A549 (cell line): ENCODE measurements around the gene CDKN2A.

Experiments
- CEBPB ChIP-seq, 2 experiments: fragments of >200 bp in 1 of 2; sonication (Bioruptor Twin) in 1 of 2; formaldehyde crosslinking in 1 of 2; IDR thresholded peaks; 2 replicates each; pipeline ENCODE4 v1.6.1; 2012 to 2016
- CTCF ChIP-seq: fragments of >200 bp; sonication (Bioruptor Twin); formaldehyde crosslinking; IDR thresholded peaks from 3 replicates; pipeline ENCODE4 v1.5.1; 2016
- EHMT2 ChIP-seq: fragments of 200-600 bp; sonication (generic); IDR thresholded peaks from 2 replicates; pipeline ENCODE4 v1.6.1; 2016; ENCODE audit warnings: antibody characterized with exemption, low read depth, mild to moderate bottlenecking, moderate library complexity
- EP300 ChIP-seq, 2 experiments: fragments of >200 bp; sonication (Bioruptor Twin); formaldehyde crosslinking; IDR thresholded peaks; 2 replicates in 1 of 2; 3 replicates in 1 of 2; pipeline ENCODE4 v1.6.1; 2016 to 2017
- JUN ChIP-seq, 2 experiments: fragments of >200 bp; sonication (Bioruptor Twin); formaldehyde crosslinking; IDR thresholded peaks; 2 replicates in 1 of 2; 3 replicates in 1 of 2; pipeline ENCODE4 v1.6.1; 2016 to 2017
- POLR2A ChIP-seq: IDR thresholded peaks from 2 replicates; pipeline ENCODE4 v1.6.1; 2012; ENCODE audit warnings: mild to moderate bottlenecking, low read length
- RAD21 ChIP-seq, 2 experiments: fragments of >200 bp in 1 of 2; sonication (Bioruptor Twin) in 1 of 2; formaldehyde crosslinking in 1 of 2; IDR thresholded peaks in 1 of 2; conservative IDR thresholded peaks in 1 of 2; 2 replicates in 1 of 2; 3 replicates in 1 of 2; pipeline ENCODE4 v1.6.1; 2012 to 2018; ENCODE audit warnings: inconsistent platforms in 1 of 2
- RARB ChIP-seq: fragments of 250-450 bp; sonication (Bioruptor Pico); IDR thresholded peaks from 2 replicates; pipeline ENCODE4 v1.8.0; 2021; ENCODE audit warnings: mild to moderate bottlenecking, moderate library complexity
- SREBF2 ChIP-seq: fragments of 450-650 bp; IDR thresholded peaks from 2 replicates; pipeline ENCODE4 v1.6.1; 2014; ENCODE audit warnings: mild to moderate bottlenecking, moderate library complexity
- USF2 ChIP-seq: fragments of 450-650 bp; IDR thresholded peaks from 2 replicates; pipeline ENCODE4 v1.6.1; 2014; ENCODE audit warnings: antibody characterized with exemption

- TF ChIP-seq POLR2A (no peak), EP300 (IDR thresholded peaks at IDR 0.05) (no peak), RAD21 (conservative IDR thresholded peaks at IDR 0.05 in 1 of 2, IDR thresholded peaks at IDR 0.05 in 1 of 2) (no peak), CTCF (no peak), USF2 (no peak), EHMT2 (no peak), JUN (IDR thresholded peaks at IDR 0.05) (no peak), RARB (CRISPR knock-in tag) (no peak), SREBF2 (no peak), CEBPB (IDR thresholded peaks at IDR 0.05) (no peak)
Measured at GRCh38 chr9:21936161-21936560, 58.0 kb downstream of the CDKN2A start.
